B cell (primary cell): ENCODE results near the gene KEL.

Source experiments
- CTCF ChIP-seq: fragments of 200-600 bp; IDR thresholded peaks from one replicate; pipeline ENCODE4 v1.8.0; 2022; ENCODE audit warnings: antibody characterized with exemption, mild to moderate bottlenecking
- EZH2 ChIP-seq: IDR thresholded peaks from 2 replicates; pipeline ENCODE4 v1.6.1; 2012; ENCODE audit warnings: borderline replicate concordance, low read depth, mild to moderate bottlenecking, moderate library complexity, low read length; ENCODE audit not compliant: insufficient read depth, poor library complexity, severe bottlenecking

GRCh38 chr7:142905759-142906158, 56.4 kb downstream of the KEL start:
- TF ChIP-seq CTCF = no peak
- TF ChIP-seq EZH2 = no peak
